ENCODE data around the gene IFNA14. TPM values are rescaled to one million over a fixed set of nuclear protein-coding genes. Genes with fewer than 3 reads are reported as not detected.
"Not testable (repeated sequence)": the region's sequence is repeated elsewhere in the genome, so short reads cannot be mapped to it uniquely, and the experiment has no call there.

The IFNA14 gene
- total RNA-seq, 1 donor from 2014 or later, result 3.1 TPM

DNA sequence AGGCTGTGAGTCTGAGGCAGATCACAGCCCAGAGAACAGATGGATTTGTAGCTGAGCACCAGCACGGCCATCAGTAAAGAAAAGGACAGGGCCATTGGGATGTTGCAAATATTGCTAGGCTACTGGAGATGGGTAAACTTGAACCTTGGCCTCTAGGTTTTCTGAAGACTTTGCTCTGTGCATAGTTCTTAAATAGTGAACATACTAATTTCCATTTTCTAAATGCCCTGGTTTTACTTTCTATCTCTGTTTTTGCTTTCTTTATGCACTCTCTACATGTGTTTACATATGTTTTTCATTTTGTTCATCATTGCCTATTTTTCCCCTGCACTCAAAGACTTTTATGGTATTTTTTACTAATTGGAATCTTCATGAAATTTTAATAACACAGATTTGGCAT lies 22.6 kb downstream of the IFNA14 start, which contains the start of gene IFNA16:
Gene IFNA16 (minus strand): TSS at position 101 of the 400 bp plus-strand sequence. CDS start 6 bp downstream, at position 95.
- DNase-seq (ENCODE audit: low spot score), result not testable (repeated sequence)

DNA sequence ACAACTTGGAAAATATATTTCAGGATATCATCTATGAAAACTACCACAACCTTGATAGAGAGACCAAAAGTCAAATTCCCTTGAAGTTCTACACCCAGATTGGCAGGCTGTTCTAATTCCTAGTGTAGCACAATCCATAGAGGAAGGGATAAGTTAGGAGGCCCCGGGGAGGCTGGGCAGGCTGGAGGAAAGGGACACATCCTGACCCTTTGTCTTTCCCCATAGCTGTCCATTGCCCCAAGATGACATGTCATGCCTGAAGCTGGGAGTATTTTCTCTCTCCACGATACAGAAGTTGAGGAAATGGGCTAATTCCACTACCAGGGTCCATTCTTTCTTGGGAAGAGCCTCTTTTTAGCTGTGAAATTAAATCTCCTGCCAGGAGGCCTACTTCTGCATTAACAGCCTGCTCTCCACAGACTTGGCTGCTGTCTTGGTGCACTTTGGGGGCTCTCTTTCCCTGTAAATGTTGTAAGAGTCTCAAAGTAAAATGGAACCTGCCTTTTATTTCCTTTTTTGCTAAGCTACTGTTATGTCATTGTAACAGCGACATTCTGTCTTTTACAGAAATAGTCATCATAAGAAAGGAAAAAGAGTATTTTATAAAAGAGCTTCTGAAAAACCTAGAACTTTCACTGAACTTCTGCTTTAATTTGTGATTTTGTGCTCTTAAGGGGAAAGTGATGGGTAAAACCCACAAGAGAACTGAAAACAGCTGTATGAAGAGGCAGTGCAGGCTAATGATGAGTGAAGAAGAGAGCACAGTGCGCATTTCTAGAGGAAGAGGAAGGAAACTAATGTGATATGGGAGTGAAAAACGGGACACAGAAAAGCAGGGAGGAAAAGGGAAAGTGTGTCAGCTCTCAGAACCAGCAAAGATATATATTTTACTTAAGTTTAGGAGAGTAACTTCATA lies 26.1 kb downstream of the IFNA14 start:
- DNase-seq (ENCODE audit: low spot score), result not testable (repeated sequence)

DNA sequence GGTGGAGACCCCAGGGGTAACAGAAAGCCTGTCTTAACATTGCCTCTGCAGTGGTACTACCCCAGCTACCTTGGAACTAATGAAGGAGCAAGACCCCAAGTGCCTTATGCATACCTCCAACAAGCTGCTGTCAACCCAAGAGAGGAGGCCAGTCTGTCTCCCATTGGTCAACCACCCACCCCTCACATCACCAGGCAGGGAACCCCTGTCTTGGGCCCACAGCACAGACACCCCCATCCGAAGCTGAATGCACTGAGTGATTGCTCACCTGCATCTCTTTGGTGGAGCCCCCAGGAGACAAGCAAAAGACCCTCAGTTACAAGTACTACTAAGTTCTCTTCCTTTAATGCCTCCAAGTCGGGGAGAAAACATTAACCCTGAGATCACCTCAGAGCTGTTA lies 27.6 kb downstream of the IFNA14 start:
- DNase-seq (ENCODE audit: low spot score), result not testable (repeated sequence)

DNA sequence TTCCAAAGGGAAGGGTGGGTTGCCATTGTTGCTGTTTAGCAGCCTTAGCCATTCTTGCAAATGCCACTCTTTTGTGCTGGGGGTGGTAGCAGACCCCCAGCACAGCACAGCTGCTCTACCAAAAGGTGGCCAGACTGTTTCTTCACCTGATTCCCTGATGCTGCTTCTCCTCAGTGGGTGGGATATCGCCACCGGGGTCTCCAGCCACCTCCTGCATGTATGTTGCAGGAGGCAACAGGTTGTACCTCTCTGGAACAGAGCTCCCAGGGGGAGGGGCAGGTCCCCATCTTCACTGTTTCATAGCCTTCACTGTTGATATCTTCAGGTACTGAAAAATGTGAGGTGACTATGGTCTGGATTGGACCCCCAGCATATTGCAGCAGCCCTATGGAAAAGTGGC lies 29.0 kb downstream of the IFNA14 start:
- DNase-seq (ENCODE audit: low spot score), result not testable (repeated sequence)

DNA sequence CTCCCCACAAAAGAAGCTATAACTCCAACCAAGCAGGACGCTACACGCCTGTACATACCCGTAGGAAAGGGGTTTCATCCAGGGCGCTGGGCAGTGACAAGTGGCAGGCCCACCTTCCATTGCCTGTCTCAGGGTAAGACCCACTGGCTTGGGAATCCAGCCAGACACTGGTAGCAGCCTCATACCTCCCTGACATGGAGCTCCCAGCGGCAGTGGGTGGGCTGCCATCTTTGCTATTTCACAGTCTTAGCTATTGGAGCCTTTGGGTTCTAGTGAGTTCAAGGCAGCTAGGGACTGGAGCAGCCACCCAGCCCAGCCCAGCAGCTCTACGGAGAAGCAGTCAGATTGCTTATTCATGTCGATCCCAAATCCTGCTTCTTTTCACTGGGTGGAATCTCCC lies 29.5 kb downstream of the IFNA14 start:
- no peak for DNase-seq (ENCODE audit: low spot score)

DNA sequence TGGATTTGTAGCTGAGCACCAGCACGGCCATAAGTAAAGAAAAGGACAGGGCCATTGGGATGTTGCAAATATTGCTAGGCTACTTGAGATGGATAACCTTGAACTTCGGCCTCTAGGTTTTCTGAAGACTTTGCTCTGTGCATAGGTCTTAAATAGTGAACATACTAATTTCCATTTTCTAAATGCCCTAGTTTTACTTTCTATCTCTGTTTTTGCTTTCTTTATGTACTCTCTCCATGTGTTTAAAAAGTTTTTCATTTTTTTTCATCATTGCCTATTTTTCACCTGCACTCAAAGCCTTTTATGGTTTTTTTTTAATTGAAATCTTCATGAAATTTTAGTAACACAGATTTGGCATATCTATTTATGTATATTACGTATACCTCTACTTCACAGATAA lies 32.8 kb downstream of the IFNA14 start, which contains the start of gene IFNA10:
Gene IFNA10 (minus strand): TSS at position 101 of the 400 bp plus-strand sequence. CDS start 46 bp downstream, at position 55.
- not testable (repeated sequence) for DNase-seq (ENCODE audit: low spot score)

DNA sequence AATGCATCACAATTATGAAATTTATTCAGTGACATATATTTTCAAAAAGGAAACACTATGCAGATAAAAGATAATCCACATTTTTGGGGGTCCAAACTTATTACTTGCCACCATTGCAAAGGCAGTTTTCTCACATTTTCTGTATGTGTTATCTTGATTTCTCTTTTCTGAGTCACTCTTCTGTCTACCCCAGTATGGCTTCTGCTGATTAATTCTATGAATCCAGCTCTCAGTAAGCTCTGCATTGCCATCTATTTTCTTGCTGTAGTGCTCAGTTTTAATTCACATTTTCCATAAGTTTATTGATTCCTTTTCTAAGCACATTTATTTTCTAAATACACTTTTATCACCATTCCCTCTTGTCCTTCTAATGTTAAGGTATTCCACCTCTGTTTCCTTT lies 34.6 kb downstream of the IFNA14 start:
- no peak for DNase-seq (ENCODE audit: low spot score)

DNA sequence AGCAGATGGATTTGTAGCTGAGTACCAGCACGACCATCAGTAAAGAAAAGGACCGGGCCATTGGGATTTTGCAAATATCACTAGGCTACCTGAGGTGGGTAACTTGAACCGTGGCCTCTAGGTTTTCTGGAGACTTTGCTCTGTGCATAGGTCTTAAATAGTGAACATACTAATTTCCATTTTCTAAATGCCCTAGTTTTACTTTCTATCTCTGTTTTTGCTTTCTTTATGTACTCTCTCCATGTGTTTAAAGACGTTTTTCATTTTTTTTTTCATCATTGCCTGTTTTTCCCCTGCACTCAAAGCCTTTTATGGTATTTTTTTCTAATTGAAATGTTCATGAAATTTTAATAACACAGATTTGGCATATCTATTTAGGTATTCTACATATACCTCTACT lies 37.7 kb downstream of the IFNA14 start, which contains the start of gene IFNA7:
Gene IFNA7 (minus strand): TSS at position 101 of the 400 bp plus-strand sequence. CDS start 40 bp downstream, at position 61.
- DNase-seq (ENCODE audit: low spot score), result not testable (repeated sequence)

DNA sequence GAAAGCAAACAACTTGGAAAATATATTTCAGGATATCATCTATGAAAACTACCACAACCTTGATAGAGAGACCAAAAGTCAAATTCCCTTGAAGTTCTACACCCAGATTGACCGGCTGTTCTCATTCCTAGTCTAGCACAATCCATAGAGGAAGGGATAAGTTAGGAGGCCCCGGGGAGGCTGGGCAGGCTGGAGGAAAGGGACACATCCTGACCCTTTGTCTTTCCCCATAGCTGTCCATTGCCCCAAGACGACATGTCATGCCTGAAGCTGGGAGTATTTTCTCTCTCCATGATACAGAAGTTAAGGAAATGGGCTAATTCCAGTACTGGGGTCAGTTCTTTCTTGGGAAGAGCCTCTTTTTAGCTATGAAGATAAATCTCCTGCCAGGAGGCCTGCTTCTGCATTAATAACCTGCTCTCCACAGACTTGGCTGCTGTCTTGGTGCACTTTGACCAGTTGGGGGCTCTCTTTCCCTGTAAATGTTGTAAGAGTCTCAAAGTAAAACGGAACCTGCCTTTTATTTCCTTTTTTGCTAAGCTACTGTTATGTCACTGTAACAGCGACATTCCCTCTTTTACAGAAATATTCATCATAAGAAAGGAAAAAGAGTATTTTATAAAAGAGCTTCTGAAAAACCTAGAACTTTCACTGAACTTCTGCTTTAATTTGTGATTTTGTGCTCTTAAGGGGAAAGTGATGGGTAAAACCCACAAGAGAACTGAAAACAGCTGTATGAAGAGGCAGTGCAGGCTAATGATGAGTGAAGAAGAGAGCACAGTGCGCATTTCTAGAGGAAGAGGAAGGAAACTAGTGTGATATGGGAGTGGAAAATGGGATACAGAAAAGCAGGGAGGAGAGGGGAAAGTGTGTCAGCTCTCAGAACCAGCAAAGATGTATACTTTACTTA lies 44.7 kb downstream of the IFNA14 start:
- DNase-seq (ENCODE audit: low spot score), result peak; percentile 4

Other genes with a start within 250 kb of the IFNA14 start
- 8.7 TPM for gene HACD4, start 208.4 kb downstream of the IFNA14 start, total RNA-seq (ENCODE audit: insufficient read depth, low replicate concordance)
- 5.8 TPM for gene IFNB1, start 162.1 kb downstream of the IFNA14 start, total RNA-seq (ENCODE audit: insufficient read depth, low replicate concordance)
- gene IFNW1, start 98.2 kb downstream of the IFNA14 start, total RNA-seq (ENCODE audit: insufficient read depth, low replicate concordance), result 0.48 TPM
- 18.5 TPM for gene IFNA21, start 73.3 kb downstream of the IFNA14 start, total RNA-seq (ENCODE audit: insufficient read depth, low replicate concordance)
- 5.1 TPM for gene IFNA4, start 52.4 kb downstream of the IFNA14 start, total RNA-seq (ENCODE audit: insufficient read depth, low replicate concordance)
- gene IFNA7, start 37.8 kb downstream of the IFNA14 start, total RNA-seq (ENCODE audit: insufficient read depth, low replicate concordance), result 4.8 TPM
- gene IFNA10, start 32.9 kb downstream of the IFNA14 start, total RNA-seq (ENCODE audit: insufficient read depth, low replicate concordance), result 2.6 TPM
- gene IFNA16, start 22.7 kb downstream of the IFNA14 start, total RNA-seq (ENCODE audit: insufficient read depth, low replicate concordance), result 0.72 TPM
- 3.1 TPM for gene IFNA17, start 11.8 kb downstream of the IFNA14 start, total RNA-seq (ENCODE audit: insufficient read depth, low replicate concordance)
- not detected for gene IFNA5, start 65.3 kb upstream of the IFNA14 start, total RNA-seq (ENCODE audit: insufficient read depth, low replicate concordance)
- gene KLHL9, start 95.4 kb upstream of the IFNA14 start, total RNA-seq (ENCODE audit: insufficient read depth, low replicate concordance), result 42.9 TPM
- 0.72 TPM for gene IFNA6, start 110.9 kb upstream of the IFNA14 start, total RNA-seq (ENCODE audit: insufficient read depth, low replicate concordance)
- 8.2 TPM for gene IFNA13, start 128.1 kb upstream of the IFNA14 start, total RNA-seq (ENCODE audit: insufficient read depth, low replicate concordance)
- 5.8 TPM for gene IFNA2, start 145.4 kb upstream of the IFNA14 start, total RNA-seq (ENCODE audit: insufficient read depth, low replicate concordance)
- gene IFNA8, start 169.1 kb upstream of the IFNA14 start, total RNA-seq (ENCODE audit: insufficient read depth, low replicate concordance), result 8.4 TPM
- not detected for gene IFNA1, start 200.4 kb upstream of the IFNA14 start, total RNA-seq (ENCODE audit: insufficient read depth, low replicate concordance)
- gene IFNE, start 242.3 kb upstream of the IFNA14 start, total RNA-seq (ENCODE audit: insufficient read depth, low replicate concordance), result 11.1 TPM